CD4-positive, alpha-beta T cell treated with Interleukin-2 at 100 ng/mL for 4 hours (primary cell): ENCODE measurements around the gene CCR3.
A peak's percentile ranks its signal among the peaks of the same experiment; 100 is the strongest.
"Not testable (repeated sequence)": the region's sequence is repeated elsewhere in the genome, so short reads cannot be mapped to it uniquely, and the experiment has no call there.

Experiments used
- DNase-seq: peaks from one replicate; pipeline ENCODE4 v3.0.0-alpha.2; 2020; ENCODE audit warnings: low spot score

The CCR3 gene

GRCh38 chr3:46242120-46242519 lies at the start of gene CCR3:
CCR3 (plus strand) TSS chr3:46242460; CDS start chr3:46265159, 22,699 bp downstream.
- DNase-seq: no peak

GRCh38 chr3:46192939-46193338 lies 49.3 kb upstream of the CCR3 start:
- DNase-seq: no peak

- no peak for DNase-seq
Observed at GRCh38 chr3:46193436-46193835, 48.8 kb upstream of the CCR3 start.

GRCh38 chr3:46194868-46195553 lies 47.2 kb upstream of the CCR3 start:
- DNase-seq: no peak

- no peak for DNase-seq
Observed at GRCh38 chr3:46196261-46196957, 45.9 kb upstream of the CCR3 start.

- DNase-seq: no peak
Observed at GRCh38 chr3:46200211-46200610, 42.0 kb upstream of the CCR3 start.

- no peak for DNase-seq
Observed at GRCh38 chr3:46200790-46201189, 41.5 kb upstream of the CCR3 start.

GRCh38 chr3:46202535-46202934 lies 39.7 kb upstream of the CCR3 start:
- no peak for DNase-seq

- no peak for DNase-seq
Observed at GRCh38 chr3:46203681-46204080, 38.6 kb upstream of the CCR3 start.

- DNase-seq: no peak
Observed at GRCh38 chr3:46205286-46205960, 36.8 kb upstream of the CCR3 start.

GRCh38 chr3:46206282-46207015 lies 35.8 kb upstream of the CCR3 start:
- DNase-seq: no peak

- not testable (repeated sequence) for DNase-seq
Observed at GRCh38 chr3:46207514-46207913, 34.7 kb upstream of the CCR3 start.

GRCh38 chr3:46208167-46208704 lies 34.0 kb upstream of the CCR3 start, which contains the start of gene CCR1:
CCR1 (minus strand) TSS chr3:46208313; CDS start chr3:46204313, 4,000 bp downstream.
- peak; percentile 45 for DNase-seq

- DNase-seq: no peak
Observed at GRCh38 chr3:46209053-46209452, 33.2 kb upstream of the CCR3 start.

- no peak for DNase-seq
Observed at GRCh38 chr3:46209746-46210470, 32.4 kb upstream of the CCR3 start.

GRCh38 chr3:46212101-46212500 lies 30.2 kb upstream of the CCR3 start:
- no peak for DNase-seq

GRCh38 chr3:46213201-46213600 lies 29.1 kb upstream of the CCR3 start:
- DNase-seq: peak; percentile 51

- no peak for DNase-seq
Observed at GRCh38 chr3:46214751-46215352, 27.4 kb upstream of the CCR3 start.

- DNase-seq: no peak
Observed at GRCh38 chr3:46215810-46216414, 26.3 kb upstream of the CCR3 start.

- DNase-seq: no peak
Observed at GRCh38 chr3:46218196-46218709, 24.0 kb upstream of the CCR3 start.
